D721Med (cell line): ENCODE results near the gene METAP1.
A peak's percentile ranks its signal among the peaks of the same experiment; 100 is the strongest.
"Not testable (repeated sequence)": the region's sequence is repeated elsewhere in the genome, so short reads cannot be mapped to it uniquely, and the experiment has no call there.

Experiments used
- DNase-seq: peaks from one replicate; pipeline ENCODE4 v3.0.0; 2011; ENCODE audit warnings: low spot score; ENCODE audit not compliant: insufficient read length
- FAIRE-seq: peaks from 2 replicates; lab custom pipeline; 2011; peaks lifted over from hg19 to GRCh38; lab: Jason Lieb, UNC
- TF ChIP-seq, protein P1 (sequence below): IDR thresholded peaks from 2 replicates; pipeline ENCODE4 v1.5.1; 2012; ENCODE audit warnings: mild to moderate bottlenecking, control low read depth; ENCODE audit not compliant: insufficient read depth; ENCODE audit errors: missing control alignments

Gene METAP1

DNA sequence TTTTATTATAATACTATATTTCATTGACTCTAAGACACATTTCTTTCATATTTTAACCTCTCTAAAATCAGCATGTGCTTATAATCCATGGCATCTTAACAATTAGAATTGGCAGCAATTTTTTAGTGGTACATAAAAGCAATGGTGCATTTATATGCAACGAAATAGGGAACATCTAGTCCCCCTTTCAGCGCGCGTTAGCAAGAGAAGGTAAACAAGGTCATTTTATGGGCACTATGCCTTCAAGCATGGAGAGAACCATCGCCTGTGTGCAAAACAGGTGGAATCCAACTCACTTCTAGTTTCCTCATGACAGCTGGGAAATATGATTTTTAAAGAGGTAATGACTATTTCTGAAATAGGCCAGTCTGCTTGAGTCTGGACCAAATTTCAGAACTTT, 86.7 kb downstream of the METAP1 start:
- DNase-seq (no peak), FAIRE-seq (no peak)
- TF ChIP-seq, protein P1, sequence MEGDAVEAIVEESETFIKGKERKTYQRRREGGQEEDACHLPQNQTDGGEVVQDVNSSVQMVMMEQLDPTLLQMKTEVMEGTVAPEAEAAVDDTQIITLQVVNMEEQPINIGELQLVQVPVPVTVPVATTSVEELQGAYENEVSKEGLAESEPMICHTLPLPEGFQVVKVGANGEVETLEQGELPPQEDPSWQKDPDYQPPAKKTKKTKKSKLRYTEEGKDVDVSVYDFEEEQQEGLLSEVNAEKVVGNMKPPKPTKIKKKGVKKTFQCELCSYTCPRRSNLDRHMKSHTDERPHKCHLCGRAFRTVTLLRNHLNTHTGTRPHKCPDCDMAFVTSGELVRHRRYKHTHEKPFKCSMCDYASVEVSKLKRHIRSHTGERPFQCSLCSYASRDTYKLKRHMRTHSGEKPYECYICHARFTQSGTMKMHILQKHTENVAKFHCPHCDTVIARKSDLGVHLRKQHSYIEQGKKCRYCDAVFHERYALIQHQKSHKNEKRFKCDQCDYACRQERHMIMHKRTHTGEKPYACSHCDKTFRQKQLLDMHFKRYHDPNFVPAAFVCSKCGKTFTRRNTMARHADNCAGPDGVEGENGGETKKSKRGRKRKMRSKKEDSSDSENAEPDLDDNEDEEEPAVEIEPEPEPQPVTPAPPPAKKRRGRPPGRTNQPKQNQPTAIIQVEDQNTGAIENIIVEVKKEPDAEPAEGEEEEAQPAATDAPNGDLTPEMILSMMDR: no peak

DNA sequence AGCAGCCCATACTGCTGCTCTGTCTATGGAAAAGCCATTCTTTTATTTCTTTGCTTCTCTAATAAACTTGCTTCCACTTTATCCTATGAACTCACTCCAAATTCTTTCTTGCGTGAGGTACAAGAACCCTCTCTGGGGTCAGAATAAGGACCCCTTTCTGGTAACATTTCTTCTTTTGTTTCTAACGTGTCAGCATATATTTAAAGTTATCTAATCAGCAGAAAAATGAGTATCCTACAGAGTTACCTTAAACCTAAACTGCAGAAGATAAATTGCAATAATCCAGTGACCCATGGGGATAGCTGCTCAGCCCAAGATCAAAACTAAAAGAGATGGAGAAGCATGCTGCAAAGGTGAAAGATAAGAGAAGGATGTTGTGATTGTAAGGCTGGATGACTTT, 89.1 kb downstream of the METAP1 start:
- TF ChIP-seq, protein P1: no peak
- FAIRE-seq: no peak

DNA sequence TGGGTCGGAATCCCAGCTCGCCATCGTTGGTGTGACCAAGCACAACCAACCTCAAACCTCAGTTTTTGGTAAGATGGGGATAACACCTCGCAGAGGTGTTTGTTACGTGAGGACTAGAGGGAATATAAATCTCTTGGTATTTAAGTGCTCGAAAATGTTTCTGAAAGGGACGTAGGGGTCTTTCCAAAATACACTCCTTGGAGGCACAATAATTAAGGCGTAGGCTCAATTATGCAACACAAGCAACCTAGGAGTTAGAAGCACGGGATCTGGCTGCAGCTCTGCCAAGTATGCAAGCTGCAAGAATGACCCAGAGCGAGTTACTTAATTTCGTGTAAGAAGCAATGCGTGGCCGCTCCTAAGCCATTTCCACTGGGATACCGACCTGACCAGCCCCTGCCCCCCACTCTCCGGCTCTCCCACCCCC, 92.5 kb downstream of the METAP1 start:
- DNase-seq: no peak
- FAIRE-seq: no peak
- TF ChIP-seq, protein P1: no peak

More for the DNA sequence above, 89.1 kb downstream of the METAP1 start:
- no peak for DNase-seq

DNA sequence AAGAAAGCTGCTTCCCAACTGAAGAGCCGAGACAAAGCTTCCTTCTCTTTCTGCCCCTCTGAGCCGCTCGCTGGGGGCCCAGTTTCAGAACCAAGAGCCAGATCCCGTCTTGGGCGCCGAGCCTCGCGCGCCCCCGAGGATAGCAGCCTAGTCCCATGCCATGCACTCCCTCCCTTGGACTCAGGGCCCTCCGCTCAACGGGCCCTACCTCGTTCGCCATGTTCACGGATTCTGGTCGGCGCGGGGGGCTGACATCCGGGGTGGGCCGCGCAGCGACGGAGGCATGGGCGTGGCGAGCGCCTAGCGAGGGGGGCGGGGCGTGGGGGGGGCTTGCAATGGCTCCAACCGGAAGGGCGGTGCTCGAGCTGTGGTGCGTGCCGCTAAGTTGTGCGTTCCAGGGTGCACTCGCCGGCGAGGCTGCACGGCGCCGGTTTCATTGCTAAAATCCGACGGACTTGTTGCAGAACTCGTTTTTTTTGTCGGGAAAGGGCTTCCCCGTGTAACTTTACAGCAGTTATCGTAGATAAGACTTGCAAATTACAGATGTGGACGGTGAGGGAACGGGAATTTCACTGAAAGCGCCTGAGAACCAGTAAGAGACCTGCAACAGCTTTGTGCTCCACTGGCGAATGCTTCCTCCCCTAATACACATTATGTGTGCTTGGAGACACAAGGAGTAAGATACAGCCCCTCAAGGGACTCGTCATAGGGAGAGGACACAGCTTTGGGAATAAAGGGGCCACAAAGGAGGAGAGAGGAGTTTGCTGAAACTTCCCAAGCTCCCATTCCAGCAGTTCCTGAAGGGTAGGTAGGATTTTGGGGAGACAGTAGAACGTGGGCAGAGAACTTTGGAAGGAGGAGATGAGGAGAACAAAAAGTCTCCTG, 93.2 kb downstream of the METAP1 start, which contains the start of gene ADH5:
Gene ADH5 (minus strand): TSS at position 308 of the 885 bp plus-strand sequence. CDS start 88 bp downstream, at position 220.
- TF ChIP-seq, protein P1: no peak
- DNase-seq (peak; percentile 81), FAIRE-seq (no peak)

DNA sequence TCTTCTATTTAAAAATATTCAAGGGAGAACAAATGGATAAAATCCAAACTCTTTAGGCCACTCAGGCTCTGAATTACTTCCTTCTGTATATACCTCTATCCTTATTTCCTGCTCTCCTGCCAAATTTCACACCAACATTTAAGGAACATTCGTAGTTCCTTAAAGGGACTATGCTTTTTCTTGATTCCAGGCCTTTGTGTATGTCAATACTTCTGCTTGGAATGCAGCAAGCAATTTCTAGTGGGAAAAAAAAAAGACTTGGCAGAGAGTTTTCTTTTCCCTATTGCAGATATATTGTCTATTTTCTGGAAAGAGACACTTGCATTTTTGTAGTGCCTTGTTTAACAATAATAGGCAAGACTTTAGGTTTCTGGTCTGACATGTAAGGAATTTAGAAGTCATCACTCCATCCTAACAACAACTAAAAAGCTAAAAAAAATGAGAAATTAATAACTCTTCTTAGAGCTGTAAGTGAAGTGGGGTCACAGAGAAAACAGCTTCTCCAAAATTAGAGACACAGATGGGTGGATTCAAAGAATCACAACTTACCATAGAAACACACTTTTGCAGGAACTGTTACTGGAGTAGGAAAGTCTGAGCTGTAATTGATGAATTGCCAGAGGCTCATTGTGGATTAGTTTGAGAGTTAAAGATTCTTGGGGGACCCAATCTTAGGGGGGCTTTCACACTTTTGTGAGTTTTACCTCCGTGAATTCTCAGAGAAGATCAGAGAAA, 95.1 kb downstream of the METAP1 start:
- TF ChIP-seq, protein P1: no peak
- no peak for FAIRE-seq
- DNase-seq: no peak

DNA sequence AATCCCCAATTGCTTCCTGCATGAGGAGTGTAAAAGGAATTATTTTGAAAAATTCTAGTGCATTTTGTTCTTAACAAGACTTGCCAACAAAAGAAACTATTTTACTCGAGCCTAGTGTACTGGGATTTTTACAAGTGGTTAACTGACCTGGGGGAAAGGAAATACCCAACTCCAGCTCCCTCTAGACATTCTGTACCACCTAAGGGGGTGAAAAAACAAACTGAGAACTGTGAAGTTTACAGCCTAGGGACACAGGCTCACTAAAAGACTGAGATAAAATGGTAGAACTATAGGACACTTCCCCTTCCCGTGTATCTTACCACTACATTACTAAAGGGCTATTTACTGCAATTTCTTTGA, 95.7 kb downstream of the METAP1 start:
- no peak for DNase-seq
- no peak for FAIRE-seq
- TF ChIP-seq, protein P1: no peak

DNA sequence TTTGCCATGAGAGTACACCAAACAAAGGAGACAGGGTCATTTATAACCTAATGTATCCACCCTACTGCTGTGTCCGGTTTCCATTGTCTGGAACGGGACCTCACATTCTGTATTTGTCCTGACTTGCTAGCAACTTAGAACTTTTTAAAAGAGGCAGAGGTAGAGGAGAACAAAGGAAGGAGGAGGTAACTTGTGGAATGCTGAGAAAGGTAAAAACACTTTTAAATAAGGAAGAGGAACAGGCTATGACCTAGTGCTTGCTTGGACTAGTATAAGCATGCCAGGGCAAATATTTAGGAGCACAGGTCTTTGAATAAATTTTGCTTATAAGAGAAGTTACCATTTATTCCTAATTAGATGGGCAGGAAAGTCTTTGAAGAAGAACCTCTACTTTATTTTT, 96.3 kb downstream of the METAP1 start:
- FAIRE-seq, DNase-seq: not testable (repeated sequence)
